ENCODE data around the gene ABI3BP.

The ABI3BP gene

DNA sequence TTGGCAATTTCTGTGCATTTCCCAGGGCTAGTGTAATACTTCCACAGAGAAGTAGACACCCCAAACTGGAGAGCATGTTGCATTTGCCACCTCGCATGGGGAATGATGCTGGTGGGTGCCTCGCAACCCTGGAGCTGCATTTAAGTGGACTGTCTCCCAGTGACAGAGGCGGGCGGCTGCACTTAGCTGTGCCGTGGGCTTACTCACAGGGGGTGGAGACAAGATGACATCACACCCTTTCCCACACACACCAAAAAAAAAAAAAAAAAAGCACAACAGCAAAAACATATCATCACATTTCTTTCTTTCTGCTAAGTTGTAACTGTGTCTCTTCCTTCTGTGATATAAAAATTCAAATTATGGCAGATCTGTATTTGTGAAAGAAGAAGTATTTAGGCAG lies at the start of gene ABI3BP:
Gene ABI3BP (minus strand): TSS at position 113 of the 400 bp plus-strand sequence. CDS start 37 bp downstream, at position 76.
- TF ChIP-seq GATA2 (IDR thresholded peaks at IDR 0.05; ENCODE audit: low read depth, low read length) (no peak), GATA3 (IDR thresholded peaks at IDR 0.05; ENCODE audit: low read depth, low read length) (no peak)

- no peak for TF ChIP-seq GATA2 (IDR thresholded peaks at IDR 0.05; ENCODE audit: low read depth, low read length)
- no peak for TF ChIP-seq GATA3 (IDR thresholded peaks at IDR 0.05; ENCODE audit: low read depth, low read length)
Measured at GRCh38 chr3:101039285-101039684, 46.1 kb upstream of the ABI3BP start.

GRCh38 chr3:101038880-101039279 lies 45.7 kb upstream of the ABI3BP start:
- TF ChIP-seq GATA3 (IDR thresholded peaks at IDR 0.05; ENCODE audit: low read depth, low read length): no peak
- no peak for TF ChIP-seq GATA2 (IDR thresholded peaks at IDR 0.05; ENCODE audit: low read depth, low read length)

DNA sequence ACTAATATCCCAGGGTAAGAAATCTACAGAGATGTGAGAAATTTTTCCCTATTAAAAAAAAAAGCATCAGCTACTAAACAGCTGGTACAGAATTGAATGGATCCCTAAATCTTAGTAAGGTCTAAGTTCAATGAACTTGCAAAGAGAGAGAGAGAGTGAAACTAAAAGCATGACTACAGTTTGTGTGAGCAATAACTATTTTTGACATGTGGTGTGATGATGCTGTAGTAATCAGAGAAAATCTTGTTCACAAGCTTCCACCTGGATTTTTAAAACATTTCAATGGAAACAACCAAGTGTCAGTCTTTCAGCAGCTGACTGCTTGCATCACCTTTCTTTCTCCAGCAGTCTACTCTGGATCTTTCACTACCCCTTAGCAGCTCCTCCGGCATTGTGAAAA lies 45.2 kb upstream of the ABI3BP start:
- no peak for TF ChIP-seq GATA3 (IDR thresholded peaks at IDR 0.05; ENCODE audit: low read depth, low read length)
- no peak for TF ChIP-seq GATA2 (IDR thresholded peaks at IDR 0.05; ENCODE audit: low read depth, low read length)

- TF ChIP-seq GATA2 (IDR thresholded peaks at IDR 0.05; ENCODE audit: low read depth, low read length) (no peak), GATA3 (IDR thresholded peaks at IDR 0.05; ENCODE audit: low read depth, low read length) (no peak)
Measured at GRCh38 chr3:101037613-101038012, 44.4 kb upstream of the ABI3BP start.

DNA sequence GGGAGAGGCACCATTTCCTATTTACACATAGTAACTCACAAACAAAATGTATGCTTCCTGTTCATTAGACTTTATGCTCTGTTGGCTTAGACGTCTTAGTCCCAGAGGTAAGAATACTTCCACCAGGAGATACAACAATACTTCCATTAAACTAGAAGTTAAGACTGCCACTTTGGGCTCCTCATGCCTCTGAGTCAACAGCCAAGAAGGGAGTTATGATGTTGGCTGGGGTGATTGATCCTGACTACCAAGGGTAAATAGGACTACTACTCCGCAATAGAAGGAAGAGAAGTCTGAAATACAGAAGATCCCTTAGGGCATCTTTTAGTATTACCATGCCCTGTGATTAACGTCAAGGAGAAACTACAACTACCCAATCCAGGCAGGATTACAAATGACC lies 43.5 kb upstream of the ABI3BP start:
- TF ChIP-seq GATA3 (IDR thresholded peaks at IDR 0.05; ENCODE audit: low read depth, low read length): no peak
- TF ChIP-seq GATA2 (IDR thresholded peaks at IDR 0.05; ENCODE audit: low read depth, low read length): no peak

DNA sequence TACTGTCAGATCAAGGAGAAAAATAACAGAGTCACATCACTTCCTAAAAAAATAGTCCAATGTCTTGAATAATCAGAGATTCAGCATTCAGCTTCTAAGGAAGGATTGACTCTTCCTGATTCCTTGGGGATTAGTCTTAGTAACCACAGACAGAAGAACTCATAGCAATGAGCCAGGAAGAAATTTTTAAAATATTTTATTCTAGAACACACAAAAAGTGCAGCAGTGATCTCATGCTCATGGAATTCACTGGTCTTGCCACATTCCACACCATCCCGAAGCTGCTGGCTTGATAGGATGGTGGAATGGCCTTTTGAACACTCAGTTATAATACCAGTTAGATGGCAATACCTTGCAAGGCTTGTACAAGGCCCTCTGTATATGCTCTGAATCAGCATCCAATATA lies 43.0 kb upstream of the ABI3BP start:
- TF ChIP-seq GATA3 (IDR thresholded peaks at IDR 0.05; ENCODE audit: low read depth, low read length) (no peak), GATA2 (IDR thresholded peaks at IDR 0.05; ENCODE audit: low read depth, low read length) (no peak)

DNA sequence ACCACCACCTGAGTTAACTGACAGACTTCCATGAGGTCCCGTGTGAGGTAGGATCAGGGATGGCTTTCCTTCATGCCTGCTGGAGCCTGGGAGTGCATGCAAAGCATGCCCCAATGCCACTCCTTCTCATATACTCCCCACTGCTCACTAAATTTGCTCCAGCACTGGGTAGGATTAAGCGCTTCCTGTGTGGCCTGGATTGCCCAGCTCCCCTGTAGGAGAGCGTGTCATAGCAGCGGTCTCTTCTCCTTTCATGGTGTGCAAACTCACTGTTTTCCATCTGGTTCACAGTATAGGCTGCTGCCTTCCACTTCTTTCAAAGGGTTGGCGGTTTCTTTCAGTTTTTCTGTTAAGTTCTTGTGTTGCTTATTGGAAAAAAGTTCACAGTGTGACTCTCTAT lies 34.1 kb upstream of the ABI3BP start:
- TF ChIP-seq GATA3 (IDR thresholded peaks at IDR 0.05; ENCODE audit: low read depth, low read length) (no peak), GATA2 (IDR thresholded peaks at IDR 0.05; ENCODE audit: low read depth, low read length) (no peak)

GRCh38 chr3:101026881-101027280 lies 33.7 kb upstream of the ABI3BP start:
- TF ChIP-seq GATA3 (IDR thresholded peaks at IDR 0.05; ENCODE audit: low read depth, low read length) (no peak), GATA2 (IDR thresholded peaks at IDR 0.05; ENCODE audit: low read depth, low read length) (no peak)

GRCh38 chr3:101026244-101026643 lies 33.0 kb upstream of the ABI3BP start:
- no peak for TF ChIP-seq GATA2 (IDR thresholded peaks at IDR 0.05; ENCODE audit: low read depth, low read length)

DNA sequence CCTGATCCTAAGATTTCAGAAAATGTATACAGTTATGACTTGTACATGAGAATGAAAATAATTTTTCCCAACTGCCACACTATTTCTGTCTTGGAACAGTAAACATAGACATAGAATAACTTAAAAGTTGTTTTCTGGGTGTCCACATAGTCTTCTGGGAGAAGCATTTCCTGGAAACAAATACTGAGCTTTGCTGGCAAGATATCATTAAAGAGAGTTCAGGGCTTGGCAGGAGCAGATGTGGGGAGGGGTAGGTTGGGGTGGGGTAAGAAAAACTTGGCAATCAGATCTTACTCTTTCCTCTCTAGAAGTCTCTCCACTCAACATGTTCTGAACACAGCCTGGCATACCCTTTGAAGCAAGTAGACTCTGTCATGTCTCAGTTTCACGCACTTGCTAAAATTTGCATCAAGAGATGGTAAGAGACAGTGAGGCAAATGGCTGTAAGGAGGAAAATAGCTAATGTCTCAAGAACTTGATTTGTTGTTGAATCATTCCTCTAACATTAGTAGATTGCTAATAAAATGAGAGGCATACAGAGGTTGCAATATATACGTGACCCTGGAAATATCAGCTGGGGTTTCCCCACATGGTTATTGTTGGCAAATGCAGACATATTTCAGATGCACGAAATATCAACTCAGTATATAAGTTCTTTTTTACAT lies 27.3 kb upstream of the ABI3BP start:
- TF ChIP-seq GATA2 (IDR thresholded peaks at IDR 0.05; ENCODE audit: low read depth, low read length): no peak

DNA sequence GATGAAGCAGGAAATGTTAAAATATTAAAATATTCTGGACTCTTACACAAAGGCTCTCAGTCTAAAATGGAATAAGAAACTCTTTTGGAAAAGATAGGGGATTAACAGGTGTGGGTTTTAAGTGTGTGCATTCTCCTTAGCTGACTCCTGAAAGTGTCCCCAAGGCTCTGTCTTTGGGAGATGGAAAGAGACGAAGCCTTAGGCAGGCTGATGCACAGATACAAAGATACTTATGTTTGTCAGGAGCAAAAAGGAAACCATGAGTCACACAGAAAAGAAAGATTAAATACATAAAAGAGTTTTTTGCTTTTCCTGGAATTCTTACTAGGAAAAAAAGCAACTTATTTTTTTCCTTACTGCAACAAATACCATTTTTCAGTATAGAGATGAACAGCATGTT lies 23.8 kb upstream of the ABI3BP start:
- TF ChIP-seq GATA3 (IDR thresholded peaks at IDR 0.05; ENCODE audit: low read depth, low read length) (no peak), GATA2 (IDR thresholded peaks at IDR 0.05; ENCODE audit: low read depth, low read length) (no peak)

DNA sequence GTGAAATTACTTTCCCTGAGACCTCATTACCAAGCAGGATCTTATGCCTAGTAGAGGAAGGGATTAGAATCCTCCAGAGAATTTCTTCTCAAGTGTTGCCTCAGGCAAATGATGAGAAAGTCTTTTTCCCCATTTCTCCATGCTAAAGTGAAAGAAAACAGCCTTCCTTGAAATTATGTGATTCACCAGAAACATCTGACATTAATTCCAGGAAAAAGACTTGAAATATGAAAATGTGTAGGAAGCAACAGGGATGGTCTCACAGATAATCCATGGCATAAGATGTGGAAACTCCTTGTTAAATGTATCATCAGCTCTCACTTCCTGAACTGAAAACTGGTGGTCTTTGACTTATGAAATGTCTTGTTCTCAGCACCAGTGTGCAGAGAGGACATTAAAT lies 17.9 kb upstream of the ABI3BP start:
- TF ChIP-seq GATA2 (IDR thresholded peaks at IDR 0.05; ENCODE audit: low read depth, low read length) (no peak), GATA3 (IDR thresholded peaks at IDR 0.05; ENCODE audit: low read depth, low read length) (no peak)

DNA sequence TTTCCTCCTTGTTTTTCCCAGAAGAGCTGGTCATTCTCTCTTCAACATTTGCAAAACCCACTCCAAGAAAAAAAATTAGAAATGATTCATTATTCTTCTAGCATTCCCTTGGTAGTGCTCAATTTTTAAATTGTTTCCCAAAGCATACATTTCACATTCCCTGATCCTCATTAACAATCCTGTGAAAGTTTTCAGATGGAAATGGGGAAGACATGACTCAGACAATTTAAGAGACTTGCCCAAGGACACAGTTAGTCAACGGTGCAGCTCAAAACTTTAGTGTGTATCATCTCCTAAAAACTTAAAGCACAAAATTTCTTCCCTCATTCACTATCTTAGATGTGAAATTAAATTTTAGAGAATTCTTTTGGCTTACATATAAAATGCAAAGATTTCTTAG lies 17.1 kb upstream of the ABI3BP start:
- TF ChIP-seq GATA2 (IDR thresholded peaks at IDR 0.05; ENCODE audit: low read depth, low read length) (no peak), GATA3 (IDR thresholded peaks at IDR 0.05; ENCODE audit: low read depth, low read length) (no peak)

- no peak for TF ChIP-seq GATA3 (IDR thresholded peaks at IDR 0.05; ENCODE audit: low read depth, low read length)
- TF ChIP-seq GATA2 (IDR thresholded peaks at IDR 0.05; ENCODE audit: low read depth, low read length): no peak
Measured at GRCh38 chr3:101009386-101009785, 16.2 kb upstream of the ABI3BP start.

- TF ChIP-seq GATA3 (IDR thresholded peaks at IDR 0.05; ENCODE audit: low read depth, low read length): no peak
- no peak for TF ChIP-seq GATA2 (IDR thresholded peaks at IDR 0.05; ENCODE audit: low read depth, low read length)
Measured at GRCh38 chr3:100999160-100999559, 5.9 kb upstream of the ABI3BP start.

All from SH-SY5Y (cell line).